DMS153 treated with DMSO at 0.1 percent for 48 hours (cell line): ENCODE results near the gene LGALSL.
"Not testable (repeated sequence)": the region's sequence is repeated elsewhere in the genome, so short reads cannot be mapped to it uniquely, and the experiment has no call there.

Source experiments
- DNase-seq: peaks from one replicate; lab custom pipeline; 2025; ENCODE audit not compliant: unreplicated experiment; lab: John Stamatoyannopoulos, UW

Gene LGALSL

GRCh38 chr2:64442277-64442676 is 11.7 kb upstream of the LGALSL start:
- DNase-seq: no peak

- DNase-seq: no peak
Measured at GRCh38 chr2:64442801-64443429, 11.0 kb upstream of the LGALSL start.

DNA sequence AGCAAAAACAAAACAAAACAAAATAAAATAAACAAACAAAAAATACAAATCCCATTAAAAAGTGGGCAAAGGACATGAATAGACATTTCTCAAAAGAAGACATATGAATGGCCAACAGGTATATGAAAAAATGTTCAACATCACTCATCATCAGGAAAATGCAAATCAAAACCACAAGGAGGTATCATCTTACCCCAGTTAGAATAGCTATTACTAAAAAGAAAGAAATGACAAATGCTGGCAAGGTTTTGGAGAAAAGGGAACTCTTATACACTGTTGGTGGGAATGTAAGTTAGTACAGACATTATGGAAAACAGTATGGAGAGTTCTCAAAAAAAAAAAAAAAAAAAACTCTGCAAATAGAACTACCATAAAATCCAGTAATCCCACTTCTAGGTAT is 8.0 kb upstream of the LGALSL start:
- not testable (repeated sequence) for DNase-seq

GRCh38 chr2:64447317-64448040 is 6.5 kb upstream of the LGALSL start:
- DNase-seq: no peak

GRCh38 chr2:64448041-64448426 is 5.9 kb upstream of the LGALSL start:
- no peak for DNase-seq

- no peak for DNase-seq
Measured at GRCh38 chr2:64451051-64451450, 2.9 kb upstream of the LGALSL start.

- DNase-seq: no peak
Measured at GRCh38 chr2:64454386-64455332, 697 bp downstream of the LGALSL start.

- DNase-seq: no peak
Measured at GRCh38 chr2:64455545-64455944, 1.6 kb downstream of the LGALSL start.

DNA sequence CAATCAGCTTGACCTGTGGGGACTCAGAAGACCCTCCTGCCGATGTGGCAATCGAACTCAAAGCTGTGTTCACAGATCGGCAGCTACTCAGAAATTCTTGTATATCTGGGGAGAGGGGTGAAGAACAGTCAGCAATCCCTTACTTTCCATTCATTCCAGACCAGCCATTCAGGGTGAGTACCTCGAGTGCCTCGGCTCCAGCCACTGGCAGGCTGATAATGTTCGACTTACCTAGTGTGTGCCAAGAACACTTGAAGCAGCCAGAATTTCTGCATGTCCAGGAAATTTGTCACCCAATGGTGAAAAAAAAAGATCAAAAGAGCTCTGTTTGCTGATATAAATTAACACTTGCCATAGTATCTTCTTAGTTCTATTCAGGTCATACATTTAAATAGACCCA is 2.3 kb downstream of the LGALSL start:
- no peak for DNase-seq

- no peak for DNase-seq
Measured at GRCh38 chr2:64457524-64457923, 3.6 kb downstream of the LGALSL start.

GRCh38 chr2:64459575-64459974 is 5.6 kb downstream of the LGALSL start:
- no peak for DNase-seq

DNA sequence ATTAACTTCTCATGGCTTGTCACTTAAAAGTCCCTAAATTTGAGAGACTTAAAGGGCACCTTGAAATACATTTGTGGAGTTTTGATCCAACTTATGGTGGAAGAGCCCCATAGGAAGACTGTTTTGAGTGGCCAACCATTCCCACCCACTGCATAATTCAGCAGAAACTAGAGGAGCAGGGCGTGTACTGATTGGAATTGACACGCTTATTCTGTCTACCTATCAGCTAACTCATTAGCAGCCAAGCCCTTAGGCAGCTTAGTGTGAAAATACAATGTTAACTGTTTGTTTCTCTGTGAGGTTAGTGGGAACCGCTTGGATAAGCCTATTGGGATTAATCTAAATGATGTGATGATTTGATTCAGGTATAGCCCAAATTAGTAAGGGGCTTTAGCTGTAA is 6.4 kb downstream of the LGALSL start:
- no peak for DNase-seq

DNA sequence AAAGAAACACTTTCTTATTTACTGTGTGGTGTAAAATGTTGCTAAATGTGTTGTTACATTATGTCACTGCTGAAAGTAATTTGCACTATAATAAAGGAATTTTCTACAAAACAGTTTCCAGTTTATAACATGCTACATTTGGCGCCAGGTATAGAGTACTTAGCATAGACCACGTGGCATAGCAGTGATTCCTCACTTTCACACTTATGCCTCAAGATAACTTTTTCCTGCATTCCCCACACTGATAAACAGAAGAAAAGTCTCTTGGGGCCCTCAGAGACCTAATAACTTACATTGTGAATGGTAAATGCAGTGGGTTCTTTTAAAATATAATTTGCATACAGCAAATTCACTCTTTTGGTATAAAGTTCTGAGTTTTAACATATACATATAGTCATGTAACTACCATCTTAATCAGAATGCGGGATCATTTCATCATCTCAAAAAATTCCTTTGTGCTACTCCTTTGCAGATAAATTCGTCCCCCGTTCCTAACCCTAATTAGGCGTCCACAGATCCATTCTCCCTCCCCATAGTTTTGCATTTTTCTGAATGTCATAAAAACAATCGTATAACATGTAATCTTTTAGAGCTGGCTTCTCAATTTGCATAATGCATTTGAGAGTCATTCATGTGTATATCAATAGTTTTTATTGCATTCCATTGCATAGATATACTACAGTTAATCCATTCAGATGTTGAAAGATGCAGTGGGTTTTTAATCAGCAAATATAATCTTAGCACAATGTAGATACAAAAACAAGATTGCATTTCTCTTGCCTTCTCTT is 7.5 kb downstream of the LGALSL start:
- DNase-seq: no peak

GRCh38 chr2:64462171-64462570 is 8.2 kb downstream of the LGALSL start:
- no peak for DNase-seq

DNA sequence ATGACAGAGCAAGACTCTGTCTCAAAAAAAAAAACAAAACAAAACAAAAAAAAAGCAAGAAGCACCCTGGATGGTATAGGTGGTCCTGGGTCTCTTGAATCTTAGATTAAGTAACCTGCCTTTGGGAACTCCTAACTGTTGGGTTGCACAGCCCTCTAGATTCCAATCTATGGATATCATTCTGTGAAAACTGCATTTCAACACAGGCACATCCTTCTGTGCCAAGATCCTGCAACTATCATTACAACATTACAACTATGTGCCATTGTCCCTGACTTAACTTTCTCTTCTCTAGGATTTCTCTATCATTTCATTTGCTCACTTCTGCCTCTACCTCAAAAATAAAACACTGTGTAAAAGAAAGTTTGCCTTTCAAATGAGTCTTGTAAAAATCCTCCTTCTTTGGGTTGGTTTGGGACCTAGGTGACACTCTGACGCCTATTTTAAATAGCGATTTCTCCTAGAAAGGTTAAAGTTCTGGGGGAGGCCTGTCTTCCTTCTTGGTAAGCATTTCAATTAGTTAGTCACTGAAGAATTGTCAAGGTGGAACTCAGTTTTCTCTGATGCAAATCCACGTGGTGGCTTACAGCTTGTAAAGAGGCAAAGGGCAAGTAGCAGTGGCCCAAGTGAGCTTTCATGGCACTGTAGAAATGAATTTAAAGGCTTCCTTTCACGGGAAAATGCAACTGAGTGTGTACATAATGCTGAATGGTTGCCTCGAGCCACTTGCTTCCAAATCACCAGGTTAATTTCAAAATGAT is 9.2 kb downstream of the LGALSL start:
- no peak for DNase-seq

DNA sequence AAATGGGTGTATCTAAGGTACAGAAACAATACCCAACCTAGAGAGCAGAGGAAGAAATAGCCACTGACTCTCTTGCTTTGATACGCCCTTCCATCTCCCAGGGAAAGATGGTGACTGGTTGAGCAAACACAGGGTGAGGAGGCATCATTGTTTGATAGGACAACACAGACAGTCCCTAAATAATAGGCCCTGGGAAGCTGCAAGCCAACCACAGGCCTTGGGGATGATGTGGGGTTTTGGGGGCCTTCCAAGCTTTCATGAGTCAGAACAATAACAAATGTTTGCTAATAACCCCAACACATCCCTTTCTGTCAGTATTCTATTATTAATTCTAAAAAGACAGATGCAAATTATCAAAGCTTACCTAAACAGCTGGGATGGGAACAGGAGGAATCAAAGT is 9.8 kb downstream of the LGALSL start:
- no peak for DNase-seq

DNA sequence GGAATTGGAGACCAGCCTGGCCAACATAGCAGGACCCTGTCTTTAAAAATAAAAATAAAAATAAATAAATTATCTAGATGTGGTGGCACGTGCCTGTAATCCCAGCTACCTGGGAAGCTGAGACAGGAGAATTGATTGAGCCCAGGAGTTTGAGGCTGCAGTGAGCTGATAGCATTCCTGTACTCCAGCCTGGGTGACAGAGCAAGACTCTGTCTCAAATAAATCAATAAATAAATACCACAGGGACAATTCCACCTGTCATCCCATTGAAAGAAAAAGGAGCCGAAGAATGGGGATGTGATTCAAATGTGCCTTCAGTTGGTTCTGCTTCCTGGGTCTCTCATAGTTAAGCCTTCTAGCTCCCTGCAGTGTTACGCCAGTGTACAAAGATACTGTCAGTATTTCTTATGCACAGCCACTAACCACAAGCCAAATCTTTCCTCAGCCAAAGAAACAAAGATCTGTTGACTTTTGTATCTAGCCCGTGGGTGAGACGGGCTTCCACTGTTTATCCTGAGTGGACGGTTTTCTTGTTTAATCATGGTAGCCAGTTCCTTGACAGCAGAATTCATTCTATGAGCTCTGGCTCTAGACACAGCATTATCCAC is 12.6 kb downstream of the LGALSL start:
- DNase-seq: no peak

- DNase-seq: no peak
Measured at GRCh38 chr2:64467096-64467843, 13.3 kb downstream of the LGALSL start.

DNA sequence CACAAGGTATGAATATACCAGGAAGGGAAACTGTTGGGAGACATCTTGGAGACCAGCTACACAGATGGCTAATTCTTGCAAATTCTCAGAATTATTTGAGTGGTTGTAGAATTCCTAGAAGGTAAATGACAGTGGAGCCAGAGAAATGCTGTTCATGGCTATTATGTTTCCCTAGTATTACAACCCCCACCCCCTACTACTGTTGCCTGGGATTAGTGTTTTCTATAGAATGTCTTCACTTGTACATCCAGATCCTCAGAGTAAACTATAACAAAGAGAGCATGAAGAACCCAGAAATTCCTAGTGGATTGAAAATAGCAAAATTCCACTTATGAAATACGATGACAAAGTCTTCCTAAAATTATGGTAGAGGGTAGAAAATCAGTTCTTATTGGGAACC is 15.3 kb downstream of the LGALSL start:
- no peak for DNase-seq
